AG10803 (cell line): ENCODE results near the gene HUNK.

Source experiments
- DNase-seq: peaks from one replicate; pipeline ENCODE4 v3.0.0; 2010; ENCODE audit warnings: low read depth
- H3K4me3 ChIP-seq: 2 replicates; pipeline ENCODE4 v1.5.1; 2011; ENCODE audit warnings: mild to moderate bottlenecking, low read length, control low read depth
- TF ChIP-seq, protein P1 (sequence below): conservative IDR thresholded peaks from 2 replicates; pipeline ENCODE4 v1.5.1; 2011; ENCODE audit warnings: mild to moderate bottlenecking, low read length, control low read depth, inconsistent platforms

Gene HUNK

DNA sequence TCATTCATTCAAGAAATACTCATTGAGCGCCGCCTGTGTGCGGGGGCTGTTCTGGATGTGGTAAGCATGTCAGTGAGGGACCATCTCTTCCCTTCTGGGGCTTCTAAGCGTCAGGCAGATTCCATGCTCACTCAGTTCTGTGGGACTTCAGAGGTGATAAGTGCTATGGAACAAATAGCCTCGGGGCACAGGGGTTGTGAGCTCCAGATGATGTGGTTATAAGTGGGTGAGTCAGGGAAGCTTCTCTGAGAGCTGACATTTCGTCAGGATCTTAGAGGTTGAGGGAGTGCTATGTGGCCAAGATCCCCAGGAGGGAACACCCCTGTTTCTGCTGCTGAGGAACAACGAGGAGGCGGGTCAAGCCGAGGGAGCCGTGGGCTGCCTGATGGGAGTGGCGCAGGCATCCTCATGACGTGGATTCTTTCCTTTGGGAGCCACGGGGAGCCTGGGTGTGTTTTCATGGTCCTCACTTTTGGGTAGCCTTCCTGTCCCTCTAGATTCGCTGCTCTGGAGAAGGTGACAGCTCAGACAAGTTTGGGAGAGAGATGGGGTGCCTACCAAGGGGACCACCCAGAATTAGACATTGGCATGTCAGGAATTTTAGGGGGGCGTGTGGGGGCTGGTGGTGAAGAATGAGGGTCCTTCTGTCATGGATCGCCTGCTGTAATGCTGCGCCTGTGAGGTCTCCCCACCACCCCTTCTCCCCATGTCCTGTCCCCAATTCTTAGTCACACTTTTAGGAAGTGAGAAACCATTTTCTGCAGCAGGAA is 38.5 kb downstream of the HUNK start:
- TF ChIP-seq, protein P1, sequence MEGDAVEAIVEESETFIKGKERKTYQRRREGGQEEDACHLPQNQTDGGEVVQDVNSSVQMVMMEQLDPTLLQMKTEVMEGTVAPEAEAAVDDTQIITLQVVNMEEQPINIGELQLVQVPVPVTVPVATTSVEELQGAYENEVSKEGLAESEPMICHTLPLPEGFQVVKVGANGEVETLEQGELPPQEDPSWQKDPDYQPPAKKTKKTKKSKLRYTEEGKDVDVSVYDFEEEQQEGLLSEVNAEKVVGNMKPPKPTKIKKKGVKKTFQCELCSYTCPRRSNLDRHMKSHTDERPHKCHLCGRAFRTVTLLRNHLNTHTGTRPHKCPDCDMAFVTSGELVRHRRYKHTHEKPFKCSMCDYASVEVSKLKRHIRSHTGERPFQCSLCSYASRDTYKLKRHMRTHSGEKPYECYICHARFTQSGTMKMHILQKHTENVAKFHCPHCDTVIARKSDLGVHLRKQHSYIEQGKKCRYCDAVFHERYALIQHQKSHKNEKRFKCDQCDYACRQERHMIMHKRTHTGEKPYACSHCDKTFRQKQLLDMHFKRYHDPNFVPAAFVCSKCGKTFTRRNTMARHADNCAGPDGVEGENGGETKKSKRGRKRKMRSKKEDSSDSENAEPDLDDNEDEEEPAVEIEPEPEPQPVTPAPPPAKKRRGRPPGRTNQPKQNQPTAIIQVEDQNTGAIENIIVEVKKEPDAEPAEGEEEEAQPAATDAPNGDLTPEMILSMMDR, result no peak
- H3K4me3 ChIP-seq, result no peak overlapping the region
- peak; percentile 95 for DNase-seq

DNA sequence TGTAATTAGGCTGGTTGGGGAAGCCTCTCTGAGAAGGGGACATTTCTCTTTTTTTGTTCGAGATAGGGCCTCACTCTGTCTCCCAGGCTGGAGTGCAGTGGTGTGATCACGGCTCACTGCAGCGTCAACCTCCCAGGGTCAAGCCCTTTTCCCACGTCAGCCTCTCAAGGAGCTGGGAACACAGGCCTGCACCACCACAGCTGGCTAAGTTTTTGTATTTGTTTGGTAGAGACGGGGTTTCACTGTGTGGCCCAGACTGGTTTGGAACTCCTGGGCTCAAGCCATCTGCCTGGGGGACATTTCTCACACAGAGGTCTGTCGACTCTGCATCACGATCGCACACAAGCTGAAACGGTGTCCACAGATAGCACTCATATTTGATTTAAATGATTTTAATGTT is 39.7 kb downstream of the HUNK start:
- DNase-seq, result no peak
- H3K4me3 ChIP-seq, result no peak overlapping the region
- TF ChIP-seq, protein P1, result no peak

DNA sequence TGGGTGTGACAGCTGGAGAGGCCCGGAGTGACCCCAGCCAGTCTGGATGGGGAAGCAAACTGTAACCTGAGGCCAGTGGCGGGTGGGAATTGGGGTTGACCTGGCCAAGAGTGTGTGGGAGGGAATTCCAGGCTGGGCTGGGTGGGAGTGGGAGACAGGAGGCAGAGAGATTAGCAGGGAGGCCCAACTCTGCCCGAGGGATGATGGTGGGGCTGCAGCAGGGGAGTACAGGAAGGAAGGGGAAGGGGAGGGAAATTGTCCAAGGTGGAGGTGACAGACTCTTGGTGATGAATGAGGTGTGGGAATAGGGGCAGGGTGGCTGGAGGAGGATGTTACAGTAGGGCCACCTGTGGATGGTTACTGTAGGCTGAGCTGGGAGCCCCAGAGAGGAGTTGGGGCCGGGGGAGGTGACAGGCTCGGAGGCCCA is 40.4 kb downstream of the HUNK start:
- no peak for DNase-seq
- TF ChIP-seq, protein P1, result no peak
- no peak overlapping the region for H3K4me3 ChIP-seq

DNA sequence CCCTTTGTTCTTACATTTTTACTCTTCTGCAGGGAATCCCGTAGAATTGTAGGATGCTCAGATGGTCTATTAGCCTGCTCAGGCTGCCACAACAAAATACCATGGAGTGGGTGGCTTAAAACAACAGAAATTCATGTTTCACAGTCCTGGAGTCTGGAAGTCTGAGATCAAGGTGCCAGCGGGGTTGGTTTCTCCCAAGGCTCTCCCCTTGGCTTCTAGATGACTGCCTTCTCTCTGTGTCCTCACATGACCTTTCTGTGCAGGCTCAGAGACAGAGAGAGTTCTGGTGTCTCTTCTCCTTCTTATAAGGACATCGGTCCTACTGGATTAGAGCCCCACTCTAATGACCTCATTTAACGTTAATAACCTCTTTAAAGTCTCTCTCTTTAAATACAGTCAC is 41.7 kb downstream of the HUNK start:
- no peak overlapping the region for H3K4me3 ChIP-seq
- TF ChIP-seq, protein P1, result no peak
- peak; percentile 36 for DNase-seq

DNA sequence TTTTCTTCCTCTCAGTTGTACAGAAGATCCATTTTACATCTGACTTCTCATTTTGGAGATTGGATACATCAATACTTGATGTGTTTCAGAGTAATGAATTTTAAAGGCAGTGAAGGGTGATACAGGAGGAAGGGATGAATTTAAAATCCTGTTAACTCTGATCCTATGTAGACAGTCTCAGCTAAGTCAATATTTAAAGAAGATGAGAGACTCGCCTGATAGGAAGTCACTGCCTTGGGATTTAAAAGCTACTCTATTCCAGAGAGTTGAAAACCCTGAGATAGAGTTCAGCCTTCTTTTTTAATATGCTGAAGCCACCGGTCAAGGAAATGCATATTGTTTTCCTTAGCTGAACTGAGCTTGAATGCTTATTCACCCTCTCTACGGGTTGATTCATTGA is 42.7 kb downstream of the HUNK start:
- H3K4me3 ChIP-seq, result no peak overlapping the region
- no peak for DNase-seq
- TF ChIP-seq, protein P1, result no peak

DNA sequence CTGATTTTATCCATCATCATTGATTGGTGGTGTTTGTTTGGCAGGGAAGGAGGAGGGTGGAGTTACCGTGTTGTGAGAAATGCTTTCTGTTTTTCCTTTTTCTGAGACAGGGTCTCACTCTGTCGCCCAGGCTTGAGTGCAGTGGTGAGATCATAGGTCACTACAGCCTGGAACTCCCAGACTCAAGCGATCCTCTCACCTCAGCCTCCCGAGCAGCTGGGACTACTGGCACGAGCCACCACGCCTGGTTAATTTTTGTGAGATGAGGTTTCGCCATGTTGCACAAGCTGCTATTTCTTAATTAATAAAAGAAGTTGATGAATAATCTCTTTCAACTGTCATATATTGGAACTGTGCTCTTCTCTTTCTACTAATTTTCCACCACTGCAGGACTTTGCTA is 44.3 kb downstream of the HUNK start:
- no peak overlapping the region for H3K4me3 ChIP-seq
- TF ChIP-seq, protein P1, result no peak
- peak; percentile 64 for DNase-seq

DNA sequence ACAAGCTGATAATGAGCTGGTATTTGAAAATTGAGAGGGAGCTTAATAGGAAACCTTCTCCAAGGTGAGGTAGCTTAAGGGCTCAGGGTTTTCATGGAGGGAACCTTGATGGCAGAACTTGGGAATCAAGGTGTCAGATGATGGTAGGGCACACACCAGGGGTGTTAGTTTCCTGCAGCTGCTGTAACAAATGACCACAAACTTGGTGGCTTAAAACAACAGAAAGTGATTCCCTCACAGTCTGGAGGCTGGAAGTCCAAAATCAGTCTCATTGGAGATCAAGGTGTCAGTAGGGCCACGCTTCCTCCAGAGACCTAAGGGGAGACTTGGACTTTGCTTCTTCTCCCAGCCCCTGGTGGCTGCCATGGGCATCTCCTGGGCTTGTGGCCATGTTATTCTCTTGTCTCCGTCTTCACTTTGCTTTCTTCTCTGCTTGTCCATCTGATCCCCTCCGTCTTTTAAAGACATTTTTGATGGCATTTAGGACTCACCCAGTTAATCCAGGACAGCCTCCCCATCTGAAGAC is 45.5 kb downstream of the HUNK start:
- DNase-seq, result no peak

More for the DNA sequence above, 45.5 kb downstream of the HUNK start:
- H3K4me3 ChIP-seq, result no peak overlapping the region
- TF ChIP-seq, protein P1, result peak; percentile 7; the same call in 1 of the 2 replicates
